Smooth muscle cell (in vitro differentiated cells): Measurements from ENCODE around the gene RDH14. TPM values are rescaled to one million over a fixed set of nuclear protein-coding genes. Genes with fewer than 3 reads are reported as not detected.

Experiments used
- DNase-seq: peaks from one replicate; lab custom pipeline; 2025; ENCODE audit not compliant: unreplicated experiment; lab: John Stamatoyannopoulos, UW
- H2AFZ ChIP-seq: fragments of 200-600 bp; sonication (generic); 2 replicates; pipeline ENCODE4 v1.6.0; 2016; ENCODE audit warnings: antibody characterized with exemption, low read depth, mild to moderate bottlenecking
- H3F3A ChIP-seq: fragments of 200-600 bp; sonication (generic); 2 replicates; pipeline ENCODE4 v1.6.0; 2017; ENCODE audit warnings: antibody characterized with exemption, low read depth
- H3K27ac ChIP-seq: fragments of 200-600 bp; sonication (generic); 2 replicates; pipeline ENCODE4 v1.5.1; 2016; ENCODE audit warnings: low read depth, mild to moderate bottlenecking
- H3K27me3 ChIP-seq: fragments of 200-600 bp; sonication (generic); 2 replicates; pipeline ENCODE4 v1.6.1; 2016; ENCODE audit warnings: low read depth, mild to moderate bottlenecking
- H3K36me3 ChIP-seq: fragments of 200-600 bp; sonication (generic); 2 replicates; pipeline ENCODE4 v1.5.1; 2016; ENCODE audit warnings: low read depth
- H3K4me1 ChIP-seq: fragments of 200-600 bp; sonication (generic); 2 replicates; pipeline ENCODE4 v1.5.1; 2016; ENCODE audit warnings: low read depth
- H3K4me2 ChIP-seq: fragments of 200-600 bp; sonication (generic); 2 replicates; pipeline ENCODE4 v1.6.0; 2016; ENCODE audit warnings: mild to moderate bottlenecking
- H3K4me3 ChIP-seq: fragments of 200-600 bp; sonication (generic); 2 replicates; pipeline ENCODE4 v1.5.1; 2016; ENCODE audit warnings: mild to moderate bottlenecking
- H3K79me2 ChIP-seq: fragments of 200-600 bp; sonication (generic); 2 replicates; pipeline ENCODE4 v1.6.0; 2016; ENCODE audit warnings: low read depth, mild to moderate bottlenecking
- H3K9ac ChIP-seq: fragments of 200-600 bp; sonication (generic); 2 replicates; pipeline ENCODE4 v1.6.0; 2016; ENCODE audit warnings: low read depth
- H3K9me3 ChIP-seq: fragments of 200-600 bp; sonication (generic); replicated peaks from 2 replicates; pipeline ENCODE4 v1.5.1; 2016; ENCODE audit warnings: low read depth
- H4K20me1 ChIP-seq: fragments of 200-600 bp; sonication (generic); 2 replicates; pipeline ENCODE4 v1.6.0; 2016; ENCODE audit warnings: low read depth
- CTCF ChIP-seq: fragments of 200-600 bp; sonication (generic); IDR thresholded peaks from 2 replicates; pipeline ENCODE4 v1.5.1; 2017; ENCODE audit warnings: borderline replicate concordance, mild to moderate bottlenecking, antibody characterized with exemption; ENCODE audit not compliant: insufficient read depth, poor library complexity, severe bottlenecking
- WGBS: methylation state at CpG from one replicate; pipeline ENCODE4 v1.1.7; 2016; ENCODE audit warnings: low lambda C conversion rate; 5-methylcytosine and 5-hydroxymethylcytosine counted together
- polyA plus RNA-seq: library from polyadenylated mRNA; unstranded; fragments of >200 nt; fragmentation: Nextera tagmentation; extraction: Ambion mirVana; gene quantifications from 2 replicates; pipeline ENCODE4 v1.2.1, GENCODE V29; 2016
- total RNA-seq: library from RNA; depleted of rRNA; stranded (reverse); fragments of >200 nt; gene quantifications from 2 replicates; pipeline ENCODE4 v1.2.3, GENCODE V29; 2014

RDH14 gene
- total and polyA plus RNA-seq, 2 experiments from 2014 or later = 24.5 to 26.2 TPM

- Histone ChIP-seq H2AFZ (no peak overlapping the region), H3K4me3 (no peak overlapping the region), H3K4me2 (no peak overlapping the region), H3K27ac (no peak overlapping the region), H3K79me2 (no peaks in the 10 kb centered on the region), H4K20me1 (no peaks in the 10 kb centered on the region), H3K36me3 (no peaks in the 10 kb centered on the region), H3K9ac (no peak overlapping the region), H3F3A (no peaks in the 10 kb centered on the region), H3K9me3 (peaks cover 9% of the 10 kb centered on the region), H3K27me3 (no peaks in the 10 kb centered on the region), H3K4me1 (no peaks in the 10 kb centered on the region)
- WGBS = 74% methylated on average over 1 of the region's 1 CpG
- no peak for DNase-seq
- TF ChIP-seq CTCF = no peak
Observed at GRCh38 chr2:18566145-18566769, 5.8 kb upstream of the RDH14 start.

GRCh38 chr2:18560797-18561085 is 288 bp upstream of the RDH14 start:
- Histone ChIP-seq H3F3A (no peaks in the 10 kb centered on the region), H2AFZ (peak overlapping the region; percentile 92), H3K4me2 (peak overlapping the region; percentile 92), H4K20me1 (peaks cover 8% of the 10 kb centered on the region), H3K9me3 (peaks cover 9% of the 10 kb centered on the region), H3K4me1 (peaks cover 9% of the 10 kb centered on the region), H3K27me3 (no peaks in the 10 kb centered on the region), H3K9ac (no peak overlapping the region), H3K4me3 (peak overlapping the region; percentile 78), H3K36me3 (no peaks in the 10 kb centered on the region), H3K79me2 (peaks cover 29% of the 10 kb centered on the region), H3K27ac (no peak overlapping the region)
- no peak for TF ChIP-seq CTCF
- no peak for DNase-seq
- 3% methylated on average over 3 of the region's 3 CpGs for WGBS

GRCh38 chr2:18559531-18560030 is 872 bp downstream of the RDH14 start:
- TF ChIP-seq CTCF = no peak

GRCh38 chr2:18558458-18558857 is 2.0 kb downstream of the RDH14 start:
- H3K4me1 ChIP-seq = peaks cover 9% of the 10 kb centered on the region
- peaks cover 29% of the 10 kb centered on the region for H3K79me2 ChIP-seq
- no peaks in the 10 kb centered on the region for H3K27me3 ChIP-seq
- H3K36me3 ChIP-seq = no peaks in the 10 kb centered on the region
- no peak for TF ChIP-seq CTCF
- H2AFZ ChIP-seq = no peak overlapping the region
- DNase-seq = no peak
- no peak overlapping the region for H3K4me2 ChIP-seq
- H3K27ac ChIP-seq = no peak overlapping the region
- no peaks in the 10 kb centered on the region for H3K9me3 ChIP-seq
- H3K4me3 ChIP-seq = peak overlapping the region; percentile 78
- peaks cover 8% of the 10 kb centered on the region for H4K20me1 ChIP-seq
- no peak overlapping the region for H3K9ac ChIP-seq
- H3F3A ChIP-seq = no peaks in the 10 kb centered on the region
- WGBS = 86% methylated on average over 1 of the region's 1 CpG

More at GRCh38 chr2:18559531-18560030, 872 bp downstream of the RDH14 start:
- Histone ChIP-seq H3K9ac (peak overlapping the region; percentile 76), H3K27me3 (no peaks in the 10 kb centered on the region), H3K4me1 (peaks cover 9% of the 10 kb centered on the region), H3K36me3 (no peaks in the 10 kb centered on the region), H3F3A (no peaks in the 10 kb centered on the region), H3K4me2 (peak overlapping the region; percentile 92), H3K79me2 (peaks cover 29% of the 10 kb centered on the region), H3K9me3 (peaks cover 9% of the 10 kb centered on the region), H4K20me1 (peaks cover 8% of the 10 kb centered on the region), H3K4me3 (peak overlapping the region; percentile 78), H3K27ac (peak overlapping the region; percentile 44), H2AFZ (peak overlapping the region; percentile 92)
- 7% methylated on average over 11 of the region's 11 CpGs for WGBS
- DNase-seq = no peak
